ENCODE results near the gene CADM1.

Gene CADM1

GRCh38 chr11:115132436-115133228, 371.6 kb downstream of the CADM1 start:
- DNase-seq, result no peak

- DNase-seq, result no peak
Measured at GRCh38 chr11:115129473-115130289, 374.5 kb downstream of the CADM1 start.

GRCh38 chr11:115128226-115128625, 376.0 kb downstream of the CADM1 start:
- no peak for DNase-seq

GRCh38 chr11:115127790-115128189, 376.4 kb downstream of the CADM1 start:
- DNase-seq, result no peak

GRCh38 chr11:115126515-115127208, 377.6 kb downstream of the CADM1 start:
- DNase-seq, result no peak

GRCh38 chr11:115126092-115126491, 378.1 kb downstream of the CADM1 start:
- DNase-seq, result no peak

- DNase-seq, result no peak
Measured at GRCh38 chr11:115124786-115125185, 379.4 kb downstream of the CADM1 start.

GRCh38 chr11:115123641-115124040, 380.6 kb downstream of the CADM1 start:
- DNase-seq, result no peak

GRCh38 chr11:115122274-115122673, 381.9 kb downstream of the CADM1 start:
- DNase-seq, result no peak

All from SIG-M5 (cell line).